ENCODE measurements around the gene CHST12. TPM values are rescaled to one million over a fixed set of nuclear protein-coding genes. Genes with fewer than 3 reads are reported as not detected.

Gene CHST12
- total RNA-seq, 2 experiments from 2014 or later = 3.9 to 43.4 TPM

DNA sequence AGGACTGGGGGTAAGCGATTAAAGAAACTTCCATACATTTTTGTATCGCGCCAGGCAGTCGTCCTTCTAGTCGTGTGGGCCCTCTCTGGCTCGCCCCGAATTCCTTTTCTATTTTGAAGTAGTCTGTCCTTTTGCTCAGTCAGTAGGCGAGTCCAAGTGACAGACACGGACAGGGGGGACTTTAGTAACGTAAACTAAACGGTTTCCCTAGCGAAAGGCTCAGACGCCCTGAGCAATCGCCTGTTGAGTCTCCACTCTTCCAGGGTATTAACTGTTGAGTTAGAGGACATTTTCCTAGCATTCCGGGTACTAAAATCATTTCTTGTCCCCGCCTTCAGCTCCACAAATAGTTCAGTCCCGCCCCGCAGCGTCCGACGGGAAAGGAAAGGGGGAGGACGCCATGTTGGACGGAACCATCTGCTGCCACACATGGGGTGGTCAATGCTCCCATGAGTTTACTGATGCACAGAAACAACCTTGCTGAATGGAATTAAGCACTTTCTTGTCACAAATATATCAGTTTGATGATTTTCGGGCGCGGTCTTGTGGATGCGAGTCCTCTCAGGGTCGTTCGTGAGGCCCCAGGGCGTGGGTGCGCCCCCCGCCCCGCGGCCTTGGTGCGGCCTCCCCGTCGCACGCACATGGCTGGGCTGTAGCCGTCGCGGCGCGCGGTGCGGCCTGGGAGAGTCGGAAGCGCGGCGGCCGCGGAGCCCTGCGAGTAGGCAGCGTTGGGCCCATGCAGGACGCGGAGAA, 49.0 kb upstream of the CHST12 start, which contains the start of gene EIF3B:
EIF3B (plus strand) TSS at position 642 of the 753 bp plus-strand sequence; CDS start at position 737, 95 bp downstream.
- TF ChIP-seq CTCF (conservative IDR thresholded peaks at IDR 0.05; ENCODE audit: low read length) = no peak
- TF ChIP-seq EZH2phosphoT487 (IDR thresholded peaks at IDR 0.05; ENCODE audit: borderline replicate concordance, low read depth, low read length) = no peak
- Histone ChIP-seq H3K9me3 (ENCODE audit: low read length) (no peaks in the 10 kb centered on the region), H2AFZ (ENCODE audit: low read length) (peak within 1 kb of the TSS; percentile 89), H3K4me1 (ENCODE audit: insufficient read depth, low read length, poor library complexity, severe bottlenecking) (peaks cover 20% of the 10 kb centered on the region), H3K36me3 (ENCODE audit: insufficient read depth, low read length) (peaks cover 35% of the 10 kb centered on the region), H3K4me3 (ENCODE audit: low read depth, low read length, poor library complexity, severe bottlenecking) (peak within 1 kb of the TSS; percentile 91), H4K20me1 (ENCODE audit: insufficient read depth, low read length) (peaks cover 28% of the 10 kb centered on the region), H3K79me2 (ENCODE audit: insufficient read depth, low read depth, low read length) (peaks cover 63% of the 10 kb centered on the region), H3K9me2 (ENCODE audit: insufficient read depth, low read length) (no peaks in the 10 kb centered on the region), H3K27ac (ENCODE audit: low read depth, low read length, poor library complexity, severe bottlenecking) (peak within 1 kb of the TSS; percentile 79), H3K4me2 (ENCODE audit: low read length) (peak within 1 kb of the TSS; percentile 79)
- ChIA-PET CTCF (ENCODE audit: unreplicated experiment) (no interaction called here), POLR2A (interaction anchor here (1.2 kb wide), 1 partner anchor 114 kb away, joined by 3 read pairs; no protein-coding TSS in a partner anchor)
- peak; percentile 97 for DNase-seq (ENCODE audit: low spot score)
- intact Hi-C loops (cut with micrococcal nuclease; ENCODE audit: unreplicated experiment) = loop anchor here (2.0 to 10.0 kb wide), 2 partner anchors 52 to 780 kb away; partner anchors contain the start of gene PSMG3
- no TSS peak for BruUV-seq (replicated peaks)

DNA sequence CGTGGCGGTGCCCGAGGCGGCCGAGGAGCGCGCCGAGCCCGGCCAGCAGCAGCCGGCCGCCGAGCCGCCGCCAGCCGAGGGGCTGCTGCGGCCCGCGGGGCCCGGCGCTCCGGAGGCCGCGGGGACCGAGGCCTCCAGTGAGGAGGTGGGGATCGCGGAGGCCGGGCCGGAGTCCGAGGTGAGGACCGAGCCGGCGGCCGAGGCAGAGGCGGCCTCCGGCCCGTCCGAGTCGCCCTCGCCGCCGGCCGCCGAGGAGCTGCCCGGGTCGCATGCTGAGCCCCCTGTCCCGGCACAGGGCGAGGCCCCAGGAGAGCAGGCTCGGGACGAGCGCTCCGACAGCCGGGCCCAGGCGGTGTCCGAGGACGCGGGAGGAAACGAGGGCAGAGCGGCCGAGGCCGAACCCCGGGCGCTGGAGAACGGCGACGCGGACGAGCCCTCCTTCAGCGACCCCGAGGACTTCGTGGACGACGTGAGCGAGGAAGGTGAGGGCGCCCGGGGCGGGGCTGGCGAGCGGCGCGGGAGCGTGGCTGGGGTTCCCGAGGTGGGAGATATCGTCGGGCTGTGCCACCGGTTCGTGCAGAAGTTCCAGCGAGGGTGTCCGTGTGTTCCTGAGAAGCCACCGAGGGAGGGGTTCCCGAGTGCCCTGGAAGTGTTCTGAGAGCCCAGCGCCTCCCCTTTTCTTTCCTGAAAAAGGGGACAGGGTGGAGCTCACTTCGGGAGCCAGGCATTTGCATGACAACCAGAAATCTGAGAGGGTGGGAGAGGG, 48.3 kb upstream of the CHST12 start:
- Histone ChIP-seq H3K27ac (ENCODE audit: low read depth, low read length, poor library complexity, severe bottlenecking) (peak overlapping the region; percentile 51), H2AFZ (ENCODE audit: low read length) (no peak overlapping the region)
- no TSS peak for BruUV-seq (replicated peaks)

More for the DNA sequence above, 48.3 kb upstream of the CHST12 start:
- CTCF ChIA-PET (ENCODE audit: unreplicated experiment) = no interaction called here
- intact Hi-C loops (cut with micrococcal nuclease; ENCODE audit: unreplicated experiment) = loop anchor here (2.0 to 10.0 kb wide), 2 partner anchors 52 to 780 kb away; partner anchors contain the start of gene PSMG3
- Histone ChIP-seq H3K4me3 (ENCODE audit: low read depth, low read length, poor library complexity, severe bottlenecking) (peak overlapping the region; percentile 91), H3K36me3 (ENCODE audit: insufficient read depth, low read length) (peaks cover 43% of the 10 kb centered on the region), H4K20me1 (ENCODE audit: insufficient read depth, low read length) (peaks cover 34% of the 10 kb centered on the region), H3K79me2 (ENCODE audit: insufficient read depth, low read depth, low read length) (peaks cover 71% of the 10 kb centered on the region), H3K4me2 (ENCODE audit: low read length) (peak overlapping the region; percentile 79), H3K4me1 (ENCODE audit: insufficient read depth, low read length, poor library complexity, severe bottlenecking) (peaks cover 20% of the 10 kb centered on the region), H3K9me3 (ENCODE audit: low read length) (no peaks in the 10 kb centered on the region), H3K9me2 (ENCODE audit: insufficient read depth, low read length) (no peaks in the 10 kb centered on the region)
- DNase-seq (ENCODE audit: low spot score) = peak; percentile 31
- TF ChIP-seq EZH2phosphoT487 (IDR thresholded peaks at IDR 0.05; ENCODE audit: borderline replicate concordance, low read depth, low read length) = no peak
- no peak for TF ChIP-seq CTCF (conservative IDR thresholded peaks at IDR 0.05; ENCODE audit: low read length)
- POLR2A ChIA-PET = interaction anchor here (0.7 to 1.8 kb wide), 4 partner anchors 10 to 118 kb away, joined by 3 to 4 read pairs (median 4); no protein-coding TSS in a partner anchor
